ENCODE measurements around the gene PTP4A1. TPM values are rescaled to one million over a fixed set of nuclear protein-coding genes. Genes with fewer than 3 reads are reported as not detected.

PTP4A1 gene
- total and polyA plus RNA-seq, 2 of the 13 experiments (the other 11 are each of a cell fraction or from before 2014, with no cell fraction given), result 141 to 376 TPM

GRCh38 chr6:63527658-63528514, 44.4 kb upstream of the PTP4A1 start (continued):
- TF ChIP-seq, protein P1, sequence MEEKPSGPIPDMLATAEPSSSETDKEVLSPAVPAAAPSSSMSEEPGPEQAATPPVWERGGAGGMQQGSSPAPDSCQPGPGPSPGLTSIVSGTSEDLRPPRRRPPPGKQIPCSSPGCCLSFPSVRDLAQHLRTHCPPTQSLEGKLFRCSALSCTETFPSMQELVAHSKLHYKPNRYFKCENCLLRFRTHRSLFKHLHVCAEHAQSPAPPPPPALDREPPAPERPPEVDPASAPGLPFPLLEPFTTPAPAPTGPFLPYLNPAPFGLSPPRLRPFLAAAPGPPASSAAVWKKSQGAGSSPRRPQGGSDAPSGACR (CRISPR knock-in tag; IDR thresholded peaks at IDR 0.05), result peak; percentile 84; the same call in 1 of the 2 replicates
- TF ChIP-seq HMG20B (CRISPR knock-in tag; conservative IDR thresholded peaks at IDR 0.05) (peak; percentile 87; the same call in 1 of the 2 replicates), ATF1 (CRISPR knock-in tag; IDR thresholded peaks at IDR 0.05) (no peak; the same call in 1 of the 2 replicates), ZNF75D (CRISPR knock-in tag; IDR thresholded peaks at IDR 0.05; ENCODE audit: borderline replicate concordance) (no peak), MATR3 (CRISPR knock-in tag; IDR thresholded peaks at IDR 0.05) (no peak), THAP11 (CRISPR knock-in tag; IDR thresholded peaks at IDR 0.05) (peak; percentile 80), ZKSCAN1 (IDR thresholded peaks at IDR 0.05; ENCODE audit: low read length) (no peak), DMAP1 (CRISPR knock-in tag; IDR thresholded peaks at IDR 0.05) (peak; percentile 61; the same call in 1 of the 2 replicates), ZNF33B (CRISPR knock-in tag; IDR thresholded peaks at IDR 0.05) (no peak), NCOR1 (IDR thresholded peaks at IDR 0.05; ENCODE audit: borderline replicate concordance, low read length) (peak; percentile 69; the same call in 1 of the 2 replicates), SRSF9 (IDR thresholded peaks at IDR 0.05; ENCODE audit: borderline replicate concordance, insufficient read depth, low read depth, low read length, poor library complexity, severe bottlenecking) (no peak), TEAD2 (CRISPR knock-in tag; IDR thresholded peaks at IDR 0.05) (no peak), ZNF251 (CRISPR knock-in tag; IDR thresholded peaks at IDR 0.05) (no peak), NFE2L1 (CRISPR knock-in tag; IDR thresholded peaks at IDR 0.05; ENCODE audit: borderline replicate concordance) (no peak), KDM5B (CRISPR knock-in tag; IDR thresholded peaks at IDR 0.05; ENCODE audit: borderline replicate concordance) (no peak), ZNF326 (CRISPR knock-in tag; IDR thresholded peaks at IDR 0.05; ENCODE audit: borderline replicate concordance) (no peak), PPARG (CRISPR knock-in tag; conservative IDR thresholded peaks at IDR 0.05) (peak; percentile 80), FOSL1 (CRISPR knock-in tag; IDR thresholded peaks at IDR 0.05; ENCODE audit: borderline replicate concordance) (peak; percentile 99), ZNF432 (CRISPR knock-in tag; IDR thresholded peaks at IDR 0.05; ENCODE audit: borderline replicate concordance) (no peak), KLF15 (CRISPR knock-in tag; IDR thresholded peaks at IDR 0.05; ENCODE audit: borderline replicate concordance) (no peak), FOXP1 (IDR thresholded peaks at IDR 0.05) (no peak), FOXP1 (CRISPR knock-in tag; IDR thresholded peaks at IDR 0.05) (peak; percentile 66; the same call in 1 of the 2 replicates), ZNF292 (CRISPR knock-in tag; IDR thresholded peaks at IDR 0.05; ENCODE audit: borderline replicate concordance, low read depth) (peak; percentile 85; the same call in 1 of the 2 replicates), RFXAP (CRISPR knock-in tag; IDR thresholded peaks at IDR 0.05; ENCODE audit: borderline replicate concordance) (no peak), RFX5 (IDR thresholded peaks at IDR 0.05; ENCODE audit: low read depth, low read length) (no peak), SMAD3 (CRISPR knock-in tag; IDR thresholded peaks at IDR 0.05) (peak; percentile 94; the same call in 1 of the 2 replicates)
- TF ChIP-seq, protein P2, sequence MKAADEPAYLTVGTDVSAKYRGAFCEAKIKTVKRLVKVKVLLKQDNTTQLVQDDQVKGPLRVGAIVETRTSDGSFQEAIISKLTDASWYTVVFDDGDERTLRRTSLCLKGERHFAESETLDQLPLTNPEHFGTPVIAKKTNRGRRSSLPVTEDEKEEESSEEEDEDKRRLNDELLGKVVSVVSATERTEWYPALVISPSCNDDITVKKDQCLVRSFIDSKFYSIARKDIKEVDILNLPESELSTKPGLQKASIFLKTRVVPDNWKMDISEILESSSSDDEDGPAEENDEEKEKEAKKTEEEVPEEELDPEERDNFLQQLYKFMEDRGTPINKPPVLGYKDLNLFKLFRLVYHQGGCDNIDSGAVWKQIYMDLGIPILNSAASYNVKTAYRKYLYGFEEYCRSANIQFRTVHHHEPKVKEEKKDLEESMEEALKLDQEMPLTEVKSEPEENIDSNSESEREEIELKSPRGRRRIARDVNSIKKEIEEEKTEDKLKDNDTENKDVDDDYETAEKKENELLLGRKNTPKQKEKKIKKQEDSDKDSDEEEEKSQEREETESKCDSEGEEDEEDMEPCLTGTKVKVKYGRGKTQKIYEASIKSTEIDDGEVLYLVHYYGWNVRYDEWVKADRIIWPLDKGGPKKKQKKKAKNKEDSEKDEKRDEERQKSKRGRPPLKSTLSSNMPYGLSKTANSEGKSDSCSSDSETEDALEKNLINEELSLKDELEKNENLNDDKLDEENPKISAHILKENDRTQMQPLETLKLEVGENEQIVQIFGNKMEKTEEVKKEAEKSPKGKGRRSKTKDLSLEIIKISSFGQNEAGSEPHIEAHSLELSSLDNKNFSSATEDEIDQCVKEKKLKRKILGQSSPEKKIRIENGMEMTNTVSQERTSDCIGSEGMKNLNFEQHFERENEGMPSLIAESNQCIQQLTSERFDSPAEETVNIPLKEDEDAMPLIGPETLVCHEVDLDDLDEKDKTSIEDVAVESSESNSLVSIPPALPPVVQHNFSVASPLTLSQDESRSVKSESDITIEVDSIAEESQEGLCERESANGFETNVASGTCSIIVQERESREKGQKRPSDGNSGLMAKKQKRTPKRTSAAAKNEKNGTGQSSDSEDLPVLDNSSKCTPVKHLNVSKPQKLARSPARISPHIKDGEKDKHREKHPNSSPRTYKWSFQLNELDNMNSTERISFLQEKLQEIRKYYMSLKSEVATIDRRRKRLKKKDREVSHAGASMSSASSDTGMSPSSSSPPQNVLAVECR (CRISPR knock-in tag; IDR thresholded peaks at IDR 0.05; ENCODE audit: borderline replicate concordance), result peak; percentile 30; the same call in 1 of the 2 replicates
